Left lung (tissue), 10 donors: ENCODE data around the gene SPIN4. TPM values are rescaled to one million over a fixed set of nuclear protein-coding genes. Genes with fewer than 3 reads are reported as not detected.
"Not testable (repeated sequence)": the region's sequence is repeated elsewhere in the genome, so short reads cannot be mapped to it uniquely, and the experiment has no call there.

Source experiments
- ATAC-seq: fragments of 200-7000 bp; cut with Tn5 transposase; one replicate; pipeline ENCODE4 v1.9.1; 2020; ENCODE audit warnings: moderate library complexity
- DNase-seq, 4 donors: peaks; one replicate each; pipeline ENCODE4 v3.0.0-alpha.2; 2013 to 2020
- H3K27ac ChIP-seq, 2 donors: fragments of 200-600 bp; sonication (generic) in 1 of 2; one replicate each; pipeline versions ENCODE4 v1.5.0 to v1.8.0; 2020 to 2021
- H3K27me3 ChIP-seq, 2 donors: fragments of 200-600 bp; sonication (generic) in 1 of 2; one replicate each; pipeline versions ENCODE4 v1.5.0 to v1.8.0; 2020 to 2021
- H3K36me3 ChIP-seq, 2 donors: fragments of 200-600 bp; sonication (generic) in 1 of 2; one replicate each; pipeline versions ENCODE4 v1.5.0 to v1.8.0; 2020 to 2021
- H3K4me1 ChIP-seq, 2 donors: fragments of 200-600 bp; one replicate each; pipeline ENCODE4 v1.8.0; 2021
- H3K4me3 ChIP-seq, 2 donors: fragments of 200-600 bp; sonication (generic) in 1 of 2; one replicate each; pipeline versions ENCODE4 v1.5.0 to v1.8.0; 2020 to 2021; ENCODE audit warnings: mild to moderate bottlenecking in 1 of 2
- H3K9me3 ChIP-seq, 2 donors: fragments of 200-600 bp; sonication (generic) in 1 of 2; one replicate each; pipeline versions ENCODE4 v1.5.0 to v1.8.0; 2020 to 2021
- intact Hi-C, 2 donors: fragments of 100-400 bp; cut with DNase I; formaldehyde crosslinking; loops; one replicate each; pipeline versions ENCODE4 v1.11.2 to v1.14.2; 2022
- polyA plus RNA-seq, 6 donors: library from polyadenylated mRNA; unstranded; fragments of 120-200 nt; gene quantifications; one replicate each; pipeline ENCODE4 v1.2.1, GENCODE V29; 2013; ENCODE audit not compliant: insufficient read length in 6 of 6
- total RNA-seq, 2 donors: library from RNA; stranded (reverse); fragmentation: NEBNext Ultra II Directional; extraction: Animal tissue kit (Norgen Biotek cat#: 25700); gene quantifications; one replicate each; pipeline ENCODE4 v1.2.1, GENCODE V29; 2021
- TF ChIP-seq, protein P1 (sequence below), 2 donors: fragments of 200-600 bp; sonication (generic) in 1 of 2; IDR thresholded peaks; one replicate each; pipeline versions ENCODE4 v1.5.0 to v1.8.0; 2021; ENCODE audit warnings: antibody characterized with exemption in 2 of 2
- donor health status: DM: no; HTN: yes; CAD: no.
- donor health status: DM: no; HTN: no; CAD: no.

Gene SPIN4
- total and polyA plus RNA-seq, 8 donors, result 7.6 to 23.2 (median 18.1) TPM

DNA sequence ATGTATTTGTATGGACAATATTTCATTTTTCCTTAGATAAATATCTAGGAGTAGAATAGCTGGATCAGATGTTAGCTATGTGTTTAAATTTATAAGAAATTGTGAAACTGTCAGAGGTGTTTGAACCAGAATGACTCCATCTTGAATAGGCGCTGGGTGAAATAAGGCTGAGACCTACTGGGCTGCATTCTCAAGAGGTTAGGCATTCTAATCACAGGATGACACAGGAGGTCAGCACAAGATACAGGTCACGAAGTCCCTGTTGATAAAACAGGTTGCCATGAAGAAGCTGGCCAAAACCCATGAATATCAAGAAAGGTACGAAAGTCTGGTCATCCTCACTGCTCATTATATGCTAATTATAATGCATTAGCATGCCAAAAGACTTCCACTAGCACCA, 36.3 kb upstream of the SPIN4 start:
- DNase-seq (no peak), ATAC-seq (no peak)
- TF ChIP-seq, protein P1, sequence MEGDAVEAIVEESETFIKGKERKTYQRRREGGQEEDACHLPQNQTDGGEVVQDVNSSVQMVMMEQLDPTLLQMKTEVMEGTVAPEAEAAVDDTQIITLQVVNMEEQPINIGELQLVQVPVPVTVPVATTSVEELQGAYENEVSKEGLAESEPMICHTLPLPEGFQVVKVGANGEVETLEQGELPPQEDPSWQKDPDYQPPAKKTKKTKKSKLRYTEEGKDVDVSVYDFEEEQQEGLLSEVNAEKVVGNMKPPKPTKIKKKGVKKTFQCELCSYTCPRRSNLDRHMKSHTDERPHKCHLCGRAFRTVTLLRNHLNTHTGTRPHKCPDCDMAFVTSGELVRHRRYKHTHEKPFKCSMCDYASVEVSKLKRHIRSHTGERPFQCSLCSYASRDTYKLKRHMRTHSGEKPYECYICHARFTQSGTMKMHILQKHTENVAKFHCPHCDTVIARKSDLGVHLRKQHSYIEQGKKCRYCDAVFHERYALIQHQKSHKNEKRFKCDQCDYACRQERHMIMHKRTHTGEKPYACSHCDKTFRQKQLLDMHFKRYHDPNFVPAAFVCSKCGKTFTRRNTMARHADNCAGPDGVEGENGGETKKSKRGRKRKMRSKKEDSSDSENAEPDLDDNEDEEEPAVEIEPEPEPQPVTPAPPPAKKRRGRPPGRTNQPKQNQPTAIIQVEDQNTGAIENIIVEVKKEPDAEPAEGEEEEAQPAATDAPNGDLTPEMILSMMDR (IDR thresholded peaks at IDR 0.05), result no peak
- H3K36me3 ChIP-seq, result no peaks in the 10 kb centered on the region
- no peaks in the 10 kb centered on the region for H3K27me3 ChIP-seq
- H3K9me3 ChIP-seq, result no peaks in the 10 kb centered on the region
- H3K27ac ChIP-seq, result no peak overlapping the region
- H3K4me1 ChIP-seq, result no peaks in the 10 kb centered on the region
- intact Hi-C loops, result no loop called here
- no peak overlapping the region for H3K4me3 ChIP-seq

DNA sequence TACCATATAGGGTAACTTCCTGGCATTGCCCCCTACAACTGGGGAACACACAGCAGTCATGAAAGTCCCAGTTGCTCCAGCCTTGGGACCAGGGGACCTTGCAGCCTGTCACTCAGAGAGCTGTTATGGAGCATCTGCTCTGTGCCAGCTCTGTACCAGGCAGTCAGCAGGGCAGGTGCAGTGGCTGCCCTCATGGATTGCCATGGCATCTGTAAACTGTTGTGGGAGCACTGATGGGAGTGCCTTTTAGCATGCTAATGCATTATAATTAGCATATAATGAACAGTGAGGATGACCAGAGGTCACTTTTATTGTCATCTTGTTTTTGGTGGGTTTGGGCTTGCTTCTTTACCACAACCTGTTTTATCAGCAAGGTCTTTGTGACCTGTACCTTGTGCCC, 33.1 kb upstream of the SPIN4 start:
- intact Hi-C loops, H3K27ac ChIP-seq, H3K4me1 ChIP-seq, DNase-seq, H3K27me3 ChIP-seq, H3K36me3 ChIP-seq, H3K9me3 ChIP-seq, H3K4me3 ChIP-seq, ATAC-seq: not testable (repeated sequence)

DNA sequence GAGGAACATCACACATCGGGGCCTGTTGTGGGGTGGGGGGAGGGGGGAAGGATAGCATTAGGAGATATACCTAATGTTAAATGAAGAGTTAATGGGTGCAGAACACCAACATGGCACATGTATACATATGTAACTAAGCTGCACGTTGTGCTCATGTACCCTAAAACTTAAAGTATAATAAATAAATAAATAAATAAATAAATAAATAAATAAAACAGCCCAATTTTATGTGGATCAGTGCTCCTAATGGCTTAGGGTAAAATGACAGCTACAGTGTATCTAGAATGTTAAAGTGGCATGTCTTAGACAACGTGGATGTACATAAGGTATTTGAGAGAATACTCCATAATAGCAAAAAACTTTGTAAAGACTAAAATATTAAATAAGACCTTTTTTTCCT, 21.9 kb upstream of the SPIN4 start:
- H3K4me3 ChIP-seq, ATAC-seq, H3K36me3 ChIP-seq, DNase-seq, intact Hi-C loops, H3K27ac ChIP-seq, H3K27me3 ChIP-seq, H3K4me1 ChIP-seq, H3K9me3 ChIP-seq: not testable (repeated sequence)

DNA sequence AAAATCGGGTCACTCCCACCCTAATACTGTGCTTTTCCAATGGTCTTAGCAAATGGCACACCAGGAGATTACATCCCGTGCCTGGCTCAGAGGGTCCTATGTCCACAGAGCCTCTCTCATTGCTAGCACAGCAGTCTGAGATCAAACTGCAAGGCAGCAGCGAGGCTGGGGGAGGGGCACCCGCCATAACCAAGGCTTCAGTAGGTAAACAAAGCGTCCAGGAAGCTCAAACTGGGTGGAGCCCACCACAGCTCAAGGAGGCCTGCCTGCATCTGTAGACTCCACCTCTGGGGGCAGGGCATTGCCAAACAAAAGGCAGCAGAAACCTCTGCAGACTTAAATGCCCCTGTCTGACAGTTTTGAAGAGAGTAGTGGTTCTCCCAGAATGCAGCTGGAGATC, 16.6 kb upstream of the SPIN4 start:
- DNase-seq, H3K4me3 ChIP-seq, H3K36me3 ChIP-seq, intact Hi-C loops, H3K9me3 ChIP-seq, ATAC-seq, H3K27ac ChIP-seq, H3K27me3 ChIP-seq, H3K4me1 ChIP-seq: not testable (repeated sequence)

DNA sequence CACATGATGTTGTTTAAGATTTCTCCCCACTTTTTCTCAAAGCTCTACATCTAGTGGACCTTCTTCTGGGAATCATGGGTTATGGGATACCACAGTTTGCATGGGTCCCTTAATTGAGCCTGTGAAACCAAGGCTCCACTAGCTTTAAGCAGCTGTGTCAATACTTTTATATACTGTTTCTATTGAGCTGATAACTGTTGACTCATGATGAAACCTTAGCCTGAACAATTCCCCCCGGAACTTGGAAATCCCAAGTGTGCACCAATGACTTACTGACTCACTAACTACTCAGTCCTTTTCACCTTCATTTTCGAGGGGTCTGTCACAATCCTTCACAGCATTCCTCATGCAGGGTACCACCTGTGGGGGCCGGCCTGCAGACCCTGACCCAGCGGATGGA, 12.7 kb upstream of the SPIN4 start:
- TF ChIP-seq, protein P1 (IDR thresholded peaks at IDR 0.05), result no peak
- no peak for ATAC-seq
- intact Hi-C loops, result no loop called here

DNA sequence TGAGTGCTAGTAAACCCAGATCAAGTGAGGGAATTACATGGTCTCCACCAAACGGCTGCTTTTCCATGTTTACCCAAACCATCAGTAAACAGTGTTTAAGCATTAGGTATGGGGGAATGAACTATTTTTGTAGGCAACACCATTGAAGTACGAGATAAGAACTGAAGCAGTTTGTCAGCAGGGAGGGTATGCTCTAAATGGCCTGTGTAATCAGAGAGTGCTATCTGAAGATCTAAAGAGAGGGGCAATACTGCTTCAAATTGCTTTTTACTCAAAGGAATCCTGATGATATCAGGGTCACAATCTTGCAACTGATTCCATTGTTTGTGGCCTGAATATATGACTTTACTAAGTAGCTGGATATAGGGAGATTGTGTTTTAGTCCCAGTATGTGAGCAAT, 10.4 kb upstream of the SPIN4 start:
- intact Hi-C loops, result no loop called here
- TF ChIP-seq, protein P1 (IDR thresholded peaks at IDR 0.05), result no peak

More for the DNA sequence above, 12.7 kb upstream of the SPIN4 start:
- no peak for DNase-seq
- Histone ChIP-seq H3K27ac (no peak overlapping the region), H3K9me3 (peaks cover 0 to 7% of the 10 kb centered on the region in 2 donors), H3K4me3 (no peak overlapping the region), H3K36me3 (no peaks in the 10 kb centered on the region), H3K4me1 (no peaks in the 10 kb centered on the region), H3K27me3 (no peaks in the 10 kb centered on the region)

DNA sequence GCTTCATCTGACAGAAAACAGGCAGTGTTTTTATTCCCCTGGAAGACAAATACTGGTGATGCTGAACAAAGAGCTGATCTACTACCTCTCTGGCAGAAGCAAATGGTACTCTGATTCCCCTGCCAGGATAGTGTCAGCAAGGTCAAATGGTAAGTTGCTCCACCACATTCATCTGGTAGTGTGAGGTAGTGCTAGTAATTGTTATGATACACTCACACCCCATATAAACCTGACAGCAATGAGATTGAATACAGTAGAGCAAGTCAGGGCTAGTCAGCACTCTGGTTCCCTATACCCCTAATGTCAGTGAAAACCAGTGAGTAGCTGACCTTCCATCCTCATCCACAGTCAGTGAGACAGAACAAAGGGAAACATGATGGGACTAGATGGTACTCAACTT, 3.4 kb upstream of the SPIN4 start:
- TF ChIP-seq, protein P1 (IDR thresholded peaks at IDR 0.05), result no peak
- Histone ChIP-seq H3K9me3 (no peaks in the 10 kb centered on the region), H3K4me1 (no peaks in the 10 kb centered on the region), H3K4me3 (no peak overlapping the region), H3K36me3 (no peaks in the 10 kb centered on the region), H3K27ac (no peak overlapping the region), H3K27me3 (no peaks in the 10 kb centered on the region)
- ATAC-seq, result no peak
- DNase-seq, result no peak
- intact Hi-C loops, result no loop called here

More for the DNA sequence above, 10.4 kb upstream of the SPIN4 start:
- peaks cover 0 to 7% of the 10 kb centered on the region in 2 donors for H3K9me3 ChIP-seq
- no peaks in the 10 kb centered on the region for H3K4me1 ChIP-seq
- no peak overlapping the region for H3K27ac ChIP-seq
- no peak for ATAC-seq
- no peak for DNase-seq
- no peaks in the 10 kb centered on the region for H3K36me3 ChIP-seq
- H3K27me3 ChIP-seq, result no peaks in the 10 kb centered on the region
- H3K4me3 ChIP-seq, result no peak overlapping the region
